GM18520 (cell line): ENCODE measurements around the gene SLC24A4.

Experiments
- ATAC-seq: cut with Tn5 transposase; IDR thresholded peaks from one replicate; pipeline ENCODE4 v1.9.1; 2021; ENCODE audit not compliant: unreplicated experiment

Gene SLC24A4

DNA sequence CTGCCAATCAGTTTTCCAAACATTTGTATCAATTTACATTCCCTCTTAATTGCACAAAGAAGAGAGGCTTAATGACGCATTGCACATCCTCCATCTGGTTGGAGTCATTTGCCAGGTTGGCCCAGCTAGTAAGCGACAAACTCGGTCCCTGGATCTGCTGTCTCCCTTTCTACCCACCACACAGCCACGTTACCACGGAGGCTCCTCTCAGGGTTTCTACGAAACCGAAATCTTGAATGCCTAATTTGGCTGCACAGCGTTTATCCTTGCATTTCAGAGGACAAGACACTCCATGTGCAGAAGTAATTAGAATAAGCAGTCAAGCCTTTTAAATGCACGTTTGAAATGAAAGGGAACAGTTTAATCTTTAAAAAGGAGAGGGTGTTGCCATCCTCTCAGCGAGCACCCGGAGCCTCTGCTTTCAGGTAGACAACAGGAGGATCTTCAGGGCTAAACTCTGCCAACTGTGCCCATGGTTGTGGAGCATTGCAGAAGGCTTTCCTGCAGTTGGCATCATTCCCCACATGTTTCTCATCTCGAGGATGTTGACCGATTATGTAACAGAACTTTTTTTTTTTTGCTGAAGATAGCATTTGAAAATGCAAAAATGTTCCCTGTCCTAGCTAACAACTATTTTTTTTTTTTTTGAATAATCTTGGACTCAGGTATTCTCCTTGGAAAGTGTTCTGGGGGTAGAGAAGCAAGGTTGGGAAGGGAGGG is 37.8 kb downstream of the SLC24A4 start:
- ATAC-seq, result no peak

DNA sequence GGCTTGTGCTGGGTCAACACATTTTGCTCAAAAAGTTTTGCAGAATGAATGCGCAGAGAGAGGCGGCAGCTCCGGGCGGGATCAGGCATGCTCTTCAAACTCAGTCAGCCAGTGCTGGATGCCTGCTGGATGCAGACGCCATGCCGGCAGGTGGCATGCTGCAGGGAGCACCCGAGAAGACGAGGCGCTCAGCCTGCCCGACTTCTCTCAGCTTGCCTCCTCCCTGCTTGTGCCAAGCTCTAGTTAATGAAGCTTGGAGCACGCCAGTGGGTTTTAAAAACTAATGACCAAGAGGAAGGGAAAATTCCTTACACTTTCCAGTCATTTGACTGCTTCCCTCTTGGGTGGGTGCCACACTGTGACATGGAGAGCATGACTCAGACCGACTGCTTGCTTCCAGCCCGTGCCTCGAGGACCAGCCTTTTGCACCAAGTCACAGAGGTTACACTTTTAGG is 39.8 kb downstream of the SLC24A4 start:
- no peak for ATAC-seq

DNA sequence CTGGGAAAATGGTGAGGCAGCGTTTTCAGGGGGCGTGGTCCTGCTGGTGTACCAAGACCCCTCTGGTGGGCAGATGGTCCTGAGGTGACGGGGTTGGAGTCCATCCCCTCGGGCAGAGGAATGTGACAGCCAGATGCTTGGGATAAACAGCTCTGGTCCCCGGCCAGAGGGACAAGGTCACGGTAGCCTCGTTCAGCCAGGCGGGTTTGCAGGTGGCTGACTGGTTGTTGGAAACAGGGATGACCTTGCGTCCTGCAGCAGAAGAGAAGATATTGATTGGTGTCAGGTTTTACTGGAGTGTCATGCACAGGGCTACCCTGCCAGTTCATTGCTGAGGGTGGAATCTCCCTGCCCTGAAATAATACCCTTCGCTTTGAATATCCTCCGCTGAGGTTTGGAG is 43.3 kb downstream of the SLC24A4 start:
- ATAC-seq, result no peak

DNA sequence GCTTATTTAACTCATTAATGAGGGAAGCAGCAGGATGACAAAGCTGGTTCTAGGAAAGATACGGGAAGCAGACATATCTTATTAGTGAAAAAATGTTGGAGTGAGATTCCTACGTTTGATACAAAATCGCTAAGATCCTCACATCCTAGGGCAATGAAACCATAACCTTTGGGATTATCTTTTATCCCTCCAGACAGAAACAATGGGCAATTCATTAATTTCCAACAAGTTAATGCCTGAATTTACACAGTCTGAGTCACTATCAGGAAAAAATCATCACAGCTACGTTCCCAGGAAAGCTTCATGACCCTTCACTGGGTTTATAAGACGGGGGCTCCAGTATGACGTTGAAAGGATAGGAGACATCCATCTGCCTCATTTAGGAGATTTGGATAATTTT is 45.0 kb downstream of the SLC24A4 start:
- ATAC-seq, result no peak

DNA sequence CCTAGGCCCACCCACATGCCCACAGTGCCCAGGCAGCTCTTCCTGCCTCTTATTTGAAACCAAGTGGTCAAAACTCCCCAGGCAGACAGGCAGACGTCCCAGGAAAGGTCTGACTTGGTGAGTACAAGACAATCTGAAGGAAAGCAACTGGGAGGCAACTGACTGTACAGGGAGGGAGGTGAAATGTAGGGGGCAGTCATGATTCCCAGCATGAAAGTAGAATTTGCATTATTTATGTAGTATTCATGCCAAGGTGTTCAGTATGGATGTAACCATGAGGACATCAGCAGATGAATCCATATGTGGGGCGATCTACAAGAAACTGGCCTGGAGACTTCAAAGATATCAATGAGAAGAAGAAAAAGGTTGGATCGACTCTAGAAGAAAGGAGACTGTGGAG is 46.1 kb downstream of the SLC24A4 start:
- ATAC-seq, result no peak

DNA sequence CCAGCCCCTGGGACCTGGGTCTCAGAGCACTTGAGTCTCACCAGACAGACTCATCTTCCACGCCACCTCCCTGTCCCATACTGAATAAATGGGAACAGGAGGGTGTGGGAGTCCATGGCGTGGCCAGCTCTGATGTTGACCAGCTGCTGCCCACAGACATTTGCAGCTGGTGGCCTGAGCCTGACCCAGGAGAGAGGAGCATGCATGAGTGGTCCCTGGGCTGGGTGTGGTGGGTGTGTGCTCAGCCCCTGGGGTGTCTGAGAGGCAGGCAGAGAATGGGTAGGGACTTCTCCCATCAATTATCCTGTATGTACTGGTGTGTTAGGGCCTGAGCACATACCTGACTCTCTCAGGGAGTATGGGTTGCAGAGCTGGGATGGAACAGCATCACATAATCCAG is 49.3 kb downstream of the SLC24A4 start:
- no peak for ATAC-seq

DNA sequence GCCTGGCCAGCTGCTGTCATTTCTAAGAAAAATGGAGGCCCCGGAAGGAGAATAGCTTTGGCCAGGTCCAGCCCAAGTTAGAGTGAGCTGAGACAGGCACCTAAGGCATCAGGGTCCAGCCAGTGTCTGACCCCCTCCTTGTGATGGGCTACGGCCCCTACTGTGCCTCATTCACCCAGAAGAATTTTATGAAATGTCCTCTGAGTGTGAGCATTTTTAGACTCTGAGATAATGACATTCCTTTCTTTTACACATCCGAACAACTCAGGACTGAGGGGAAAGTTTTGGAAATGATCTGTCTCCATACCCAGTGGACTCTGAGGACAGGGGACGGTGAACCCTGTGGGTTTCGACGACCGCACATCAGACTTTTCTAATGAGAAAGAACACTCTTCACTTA is 50.4 kb downstream of the SLC24A4 start:
- ATAC-seq, result no peak

DNA sequence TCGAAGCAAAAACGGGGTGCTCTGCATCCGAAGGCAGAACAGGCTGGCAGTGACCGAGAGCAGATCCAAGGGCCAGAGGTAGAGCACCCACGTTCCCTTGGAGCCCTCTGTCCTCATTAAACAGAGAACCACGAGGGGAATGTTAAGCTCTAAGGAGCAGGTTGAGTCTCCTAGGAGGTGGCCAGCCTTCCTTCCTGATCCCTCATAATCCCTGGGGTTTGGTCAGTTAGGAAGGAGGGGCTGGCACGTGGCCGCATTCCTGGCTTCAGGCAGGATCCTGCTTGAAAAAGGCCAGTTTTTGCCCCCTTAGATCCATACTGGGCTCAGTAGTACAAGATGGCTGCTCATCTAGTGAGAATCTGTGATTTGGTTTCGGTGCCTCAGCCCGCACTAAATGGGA is 57.2 kb downstream of the SLC24A4 start:
- ATAC-seq, result no peak

DNA sequence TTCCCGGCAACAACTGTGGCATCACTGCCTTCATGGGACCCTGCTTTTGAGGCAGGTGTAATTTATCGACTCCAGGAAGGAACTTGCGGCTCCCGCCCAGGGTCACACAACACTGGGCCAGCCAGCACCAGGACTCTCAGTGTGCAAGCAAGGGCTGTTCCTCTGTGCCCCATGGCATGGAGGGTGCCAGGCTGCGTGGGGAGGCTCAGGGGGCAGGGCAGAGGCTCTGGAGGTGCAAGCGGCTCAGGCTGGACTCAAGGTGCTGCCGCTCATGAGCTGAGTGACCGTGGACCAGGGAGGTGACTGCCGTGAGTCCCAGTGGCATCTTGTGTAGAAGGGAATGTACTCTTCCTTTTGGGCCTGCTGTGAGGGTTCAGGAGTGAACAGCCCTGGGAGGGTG is 57.6 kb downstream of the SLC24A4 start:
- no peak for ATAC-seq

DNA sequence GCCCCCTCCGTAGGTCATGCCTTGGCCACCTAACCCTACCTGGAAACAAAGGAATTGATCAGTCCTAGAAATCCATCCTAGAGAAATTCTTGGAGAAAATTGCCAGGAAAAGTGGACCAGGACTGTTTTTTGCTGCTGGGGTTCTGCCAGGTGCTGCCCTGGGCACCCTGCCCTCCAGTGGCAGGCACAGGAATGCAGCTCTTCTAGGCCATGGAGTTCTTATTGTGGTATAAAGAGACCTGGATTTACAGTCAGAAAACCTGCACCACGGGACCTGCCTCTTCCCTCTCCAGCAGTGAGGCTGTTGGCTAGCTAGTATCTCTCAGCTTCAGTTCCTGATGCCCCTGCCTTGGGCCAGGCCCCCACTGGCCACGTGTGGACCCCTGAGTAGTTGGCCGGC is 59.7 kb downstream of the SLC24A4 start:
- ATAC-seq, result no peak

DNA sequence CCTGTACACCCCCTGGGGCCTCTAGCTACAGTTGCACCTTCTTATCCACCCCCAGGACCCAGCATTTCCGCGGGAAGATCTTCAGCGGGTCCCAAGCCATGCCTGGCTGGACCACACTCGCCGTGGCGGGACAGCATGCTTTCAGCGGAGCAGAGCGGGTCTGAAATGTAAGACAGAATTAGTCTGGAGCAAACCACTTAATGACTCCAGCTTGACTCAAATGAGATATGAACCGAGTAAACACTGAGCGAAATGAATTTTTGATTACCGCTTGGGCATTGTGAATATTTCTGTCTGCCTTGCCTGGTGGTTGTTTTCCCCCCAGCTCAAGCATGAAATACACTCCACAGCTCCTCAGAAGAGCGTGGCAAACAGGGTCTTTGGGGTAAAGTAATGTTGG is 60.8 kb downstream of the SLC24A4 start:
- no peak for ATAC-seq

DNA sequence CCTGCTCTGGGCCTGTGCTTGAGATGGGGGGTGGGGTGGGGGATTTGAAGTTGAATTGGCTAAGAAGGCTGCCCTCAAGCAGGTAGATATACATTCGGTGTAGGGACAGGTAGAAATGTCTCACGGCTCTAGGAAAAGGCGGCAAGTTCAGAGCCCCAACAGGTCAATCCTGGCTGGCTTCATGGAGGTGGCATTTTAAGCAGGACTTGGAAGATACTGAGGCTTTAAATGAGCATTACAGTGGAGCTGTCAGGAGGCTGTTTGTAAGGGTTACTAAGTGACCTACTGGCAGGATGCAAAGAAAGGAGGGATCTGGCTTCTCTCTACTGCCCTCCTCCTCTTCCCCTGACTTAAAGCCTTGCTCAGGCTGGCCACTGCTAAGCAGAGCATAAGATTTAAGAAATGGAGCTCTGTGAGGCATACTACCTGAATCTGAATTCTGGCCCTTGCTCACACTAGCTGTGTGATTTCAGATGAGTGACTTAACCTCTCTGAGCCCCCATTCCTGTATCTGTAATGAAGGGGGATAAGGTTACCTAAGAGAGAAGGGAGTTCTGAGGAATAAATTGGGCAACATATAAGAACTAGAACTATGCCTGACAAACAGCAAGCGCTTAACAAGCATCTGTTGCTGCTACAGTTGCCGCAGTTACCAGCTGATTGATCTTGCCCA is 61.6 kb downstream of the SLC24A4 start:
- ATAC-seq, result no peak

DNA sequence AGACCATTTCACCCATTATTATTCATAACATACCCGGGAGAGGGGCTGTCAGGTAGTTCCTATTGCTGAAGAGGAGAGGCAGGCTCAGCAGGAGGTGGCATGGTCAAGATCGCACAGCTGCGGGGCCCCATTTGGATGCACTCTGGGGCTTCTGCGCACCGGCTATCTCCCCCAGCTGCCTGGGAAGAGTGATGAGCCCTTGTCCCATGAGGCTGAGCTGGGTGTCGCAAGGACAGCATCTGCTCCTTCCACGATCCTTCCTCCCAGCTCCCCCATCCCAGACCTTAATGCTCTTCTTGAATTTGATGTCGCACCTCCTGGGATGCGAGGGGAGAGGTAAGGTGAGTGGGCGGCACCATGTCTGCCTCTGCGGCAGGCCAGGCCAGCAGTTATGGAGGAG is 62.6 kb downstream of the SLC24A4 start:
- no peak for ATAC-seq

DNA sequence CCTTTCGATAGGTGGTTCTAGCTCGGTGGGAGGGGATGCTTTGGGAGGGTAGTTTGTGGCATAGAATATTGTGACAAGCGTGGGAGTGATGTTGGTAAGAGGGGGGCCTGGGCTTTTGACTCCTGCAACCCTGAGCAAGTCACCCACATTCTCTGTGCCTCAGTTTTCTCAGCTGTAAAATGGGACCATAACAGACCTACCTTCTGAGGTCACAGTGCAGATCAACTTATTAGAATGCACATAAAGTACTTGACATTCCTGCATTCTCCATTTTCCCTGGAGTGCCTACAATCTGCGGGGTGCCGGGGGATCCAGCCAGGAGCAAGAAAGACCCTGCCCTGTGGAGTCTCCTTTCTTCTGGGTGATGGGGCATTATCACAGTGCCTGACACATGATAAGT is 63.2 kb downstream of the SLC24A4 start:
- ATAC-seq, result no peak

DNA sequence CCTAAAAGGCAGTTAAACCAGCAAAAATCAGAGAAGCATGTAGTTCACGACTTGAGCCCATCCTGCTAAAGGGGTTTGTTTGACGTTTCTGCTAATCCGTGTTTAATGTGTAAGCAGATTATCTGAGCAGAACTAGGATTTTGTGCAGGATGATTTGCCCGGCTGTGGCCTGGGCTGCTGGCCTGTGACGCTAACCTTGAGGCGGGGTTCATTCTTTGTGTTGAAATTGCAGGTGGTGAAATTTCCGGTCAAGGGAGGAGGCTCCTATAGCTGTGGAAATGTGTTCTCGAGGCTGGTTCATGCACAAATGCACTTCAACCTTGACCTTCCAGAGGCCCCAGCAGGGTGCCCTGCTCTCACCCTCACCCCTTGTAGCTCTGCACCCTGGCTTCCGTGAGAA is 63.7 kb downstream of the SLC24A4 start:
- no peak for ATAC-seq

DNA sequence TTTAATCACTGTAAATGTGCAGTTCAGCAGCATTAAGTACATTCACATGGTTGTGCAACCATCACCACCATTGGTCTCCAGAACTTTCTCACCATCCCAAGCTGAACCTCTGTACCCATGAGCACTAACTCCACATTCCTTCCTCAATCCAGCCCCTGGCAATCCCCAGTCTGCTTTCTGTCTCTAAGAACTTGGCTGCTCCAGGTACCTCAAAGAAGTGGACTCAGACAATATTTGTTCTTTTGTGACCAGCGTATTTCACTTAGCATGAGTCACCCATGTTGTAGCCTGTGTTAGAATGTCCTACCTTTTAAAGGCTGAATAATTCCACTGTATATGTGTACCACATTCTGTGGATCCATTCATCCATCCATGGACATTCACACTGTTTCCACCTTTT is 64.6 kb downstream of the SLC24A4 start:
- ATAC-seq, result no peak

DNA sequence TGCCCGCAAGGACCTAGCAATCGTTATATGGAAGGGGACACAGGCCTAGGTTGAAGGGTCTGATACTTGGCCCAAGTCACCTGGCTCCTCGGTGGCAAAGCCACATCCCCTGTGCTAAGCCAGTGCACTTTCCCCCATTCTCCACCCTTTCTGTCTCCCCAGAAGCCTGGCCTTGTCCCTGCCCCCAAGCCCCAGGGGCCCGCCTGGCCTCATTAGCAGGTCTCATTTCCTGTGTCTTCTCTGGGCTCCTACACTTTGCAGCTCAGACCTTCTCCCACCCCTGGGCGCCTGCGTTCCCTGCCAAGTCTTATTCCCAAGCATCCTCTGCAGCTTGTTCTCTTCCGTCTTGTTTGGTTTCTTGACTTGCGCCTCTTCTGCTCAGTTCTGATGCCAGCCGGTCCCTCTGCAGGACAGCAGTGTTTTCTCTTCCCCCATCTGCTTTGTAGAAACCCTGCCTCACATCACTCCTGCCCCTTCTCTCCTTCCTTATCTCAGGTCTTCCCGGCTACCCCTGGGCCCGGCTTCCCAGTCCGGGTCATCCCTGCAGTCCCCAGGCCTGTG is 66.7 kb downstream of the SLC24A4 start:
- no peak for ATAC-seq

DNA sequence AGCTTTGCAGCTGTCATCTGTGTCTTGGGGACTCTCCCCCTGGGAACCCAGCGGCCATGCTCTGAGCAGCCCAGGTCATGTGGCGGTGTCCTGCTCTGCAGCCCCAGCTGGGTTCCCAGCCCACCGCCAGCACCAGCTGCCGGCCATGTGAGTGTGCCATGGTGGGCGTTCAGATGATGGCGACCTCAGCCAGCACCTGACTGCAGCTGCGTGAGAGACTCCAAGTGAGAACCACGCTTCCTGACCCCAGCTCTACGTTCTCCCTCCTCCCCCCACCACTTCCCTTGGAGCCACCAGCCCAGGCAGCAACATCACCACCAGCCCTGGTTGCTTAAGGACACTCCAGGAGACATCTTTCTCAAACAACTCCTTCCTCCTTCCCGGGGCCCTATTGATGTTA is 68.8 kb downstream of the SLC24A4 start:
- no peak for ATAC-seq

DNA sequence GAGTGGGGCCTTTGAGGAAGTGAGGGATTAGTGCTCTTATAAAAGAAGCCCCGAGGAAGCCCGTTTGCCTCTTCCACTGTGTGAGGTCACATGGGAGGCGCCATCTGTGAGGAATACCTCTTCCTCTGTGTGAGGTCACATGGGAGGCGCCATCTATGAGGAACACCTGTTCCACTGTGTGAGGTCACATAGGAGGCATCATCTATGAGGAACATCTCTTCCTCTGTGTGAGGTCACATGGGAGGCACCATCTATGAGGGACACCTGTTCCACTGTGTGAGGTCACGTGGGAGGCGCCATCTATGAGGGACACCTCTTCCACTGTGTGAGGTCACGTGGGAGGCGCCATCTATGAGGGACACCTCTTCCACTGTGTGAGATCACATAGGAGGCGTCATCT is 69.7 kb downstream of the SLC24A4 start:
- ATAC-seq, result no peak

DNA sequence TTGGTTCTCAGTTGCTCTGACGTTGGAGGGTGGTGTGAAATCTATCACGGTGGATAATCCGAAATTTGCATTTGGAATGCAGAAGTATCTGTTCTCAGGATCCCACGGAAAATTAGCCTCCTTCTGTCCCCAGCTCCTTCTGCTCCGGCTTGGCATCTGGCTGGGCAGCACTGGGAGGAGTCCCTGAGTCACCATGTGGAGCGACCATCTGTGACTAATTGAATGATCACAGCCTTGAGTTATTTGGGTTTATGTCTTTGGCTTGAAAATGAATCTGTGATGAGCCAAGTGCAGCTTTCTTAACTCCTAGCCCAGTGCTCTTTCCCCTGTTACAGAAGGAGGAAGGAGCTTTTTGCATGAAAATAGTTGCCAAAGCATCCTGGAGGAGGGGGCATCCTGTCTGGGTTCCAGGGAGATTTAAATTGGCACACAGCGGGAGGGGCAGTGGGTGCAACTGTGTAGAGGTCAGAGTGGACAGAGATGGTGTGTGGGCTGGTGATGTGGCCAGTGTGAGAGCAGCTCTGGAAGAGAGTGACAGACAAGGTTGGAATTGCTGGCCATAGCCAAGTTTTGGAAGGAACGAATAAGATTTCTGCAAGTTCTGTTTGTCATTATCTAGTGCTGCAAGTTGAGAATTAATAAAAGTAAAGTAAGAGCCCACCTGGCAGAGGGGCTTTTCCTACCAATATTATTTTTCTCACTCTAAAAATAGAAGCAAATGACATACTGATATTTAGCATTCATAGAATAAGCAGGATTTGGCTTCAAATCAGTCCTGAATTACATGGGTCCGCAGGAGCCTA is 74.4 kb downstream of the SLC24A4 start:
- ATAC-seq, result no peak

DNA sequence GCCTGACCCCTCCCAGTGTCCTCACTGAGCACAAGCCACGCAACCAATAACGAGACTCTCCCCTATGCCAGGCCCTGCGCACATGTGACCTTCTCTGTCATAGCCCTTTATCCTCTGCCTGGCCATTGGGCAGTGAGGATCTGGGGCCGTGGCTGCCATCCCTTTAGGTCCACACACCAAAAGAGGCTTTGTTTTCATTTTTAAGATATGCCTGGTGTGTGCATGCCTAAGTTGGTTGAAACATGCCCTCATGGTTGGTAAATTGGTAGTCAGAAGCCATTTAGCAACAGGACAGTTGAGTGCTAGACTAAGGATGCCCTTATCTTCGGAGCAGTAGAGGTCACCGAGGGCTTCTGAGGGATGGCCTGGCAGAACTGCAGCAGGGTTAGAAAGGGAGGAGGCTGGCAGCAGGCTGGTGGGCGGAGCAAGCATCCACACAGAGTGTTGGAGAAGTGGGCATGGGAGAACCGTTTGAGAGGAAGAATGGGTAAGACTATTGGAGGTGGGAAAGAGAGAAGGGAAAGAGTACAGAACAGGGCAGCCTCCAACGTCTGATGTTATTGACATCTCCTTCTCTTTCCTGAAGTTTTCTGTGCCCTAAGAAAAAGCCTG is 75.1 kb downstream of the SLC24A4 start:
- ATAC-seq, result no peak
